Activated CD8-positive, alpha-beta T cell treated with anti-CD3 and anti-CD28 coated beads, Interleukin-2, amount 10 ng/mL, durations not matched to agents 7 days and 5 days (primary cell): ENCODE data around the gene FBXO17. TPM values are rescaled to one million over a fixed set of nuclear protein-coding genes. Genes with fewer than 3 reads are reported as not detected.
"Not testable (repeated sequence)": the region's sequence is repeated elsewhere in the genome, so short reads cannot be mapped to it uniquely, and the experiment has no call there.

ENCODE experiments used
- ATAC-seq: fragments of 150-1000 bp; cut with Tn5 transposase; one replicate; pipeline ENCODE4 v1.10.0; 2021; ENCODE audit warnings: moderate library complexity
- CTCF ChIA-PET: fragments of 350-600 bp; sonication (Branson Sonifier 250); formaldehyde crosslinking; loops from one replicate; lab custom pipeline; 2021; ENCODE audit warnings: antibody characterized with exemption; lab: Charles Lee
- POLR2A ChIA-PET: fragments of 350-600 bp; sonication (Branson Sonifier 250); formaldehyde crosslinking; loops from one replicate; lab custom pipeline; 2021; ENCODE audit warnings: antibody characterized with exemption; lab: Charles Lee
- DNase-seq: peaks from one replicate; pipeline ENCODE4 v3.0.0-alpha.2; 2020
- H3K27ac Mint-ChIP-seq: one replicate; pipeline ENCODE4 v1.8.0; 2021; ENCODE audit warnings: mild to moderate bottlenecking, mixed read lengths
- H3K27me3 Mint-ChIP-seq: one replicate; pipeline ENCODE4 v1.8.0; 2021; ENCODE audit warnings: low read depth, mixed read lengths
- H3K36me3 Mint-ChIP-seq: one replicate; pipeline ENCODE4 v1.8.0; 2021; ENCODE audit warnings: low read depth, mixed read lengths
- H3K4me1 Mint-ChIP-seq: one replicate; pipeline ENCODE4 v1.8.0; 2021; ENCODE audit warnings: low read depth, mixed read lengths
- H3K4me3 Mint-ChIP-seq: one replicate; pipeline ENCODE4 v1.8.0; 2021; ENCODE audit warnings: mild to moderate bottlenecking, mixed read lengths
- H3K9me3 Mint-ChIP-seq: one replicate; pipeline ENCODE4 v1.8.0; 2022; ENCODE audit warnings: mixed read lengths; ENCODE audit not compliant: insufficient read depth
- total RNA-seq, 2 experiments: library from RNA; stranded (reverse); gene quantifications; one replicate each; pipeline ENCODE4 v1.2.3, GENCODE V29; 2021

Gene FBXO17
- total RNA-seq, 2 experiments from 2014 or later: not detected

DNA sequence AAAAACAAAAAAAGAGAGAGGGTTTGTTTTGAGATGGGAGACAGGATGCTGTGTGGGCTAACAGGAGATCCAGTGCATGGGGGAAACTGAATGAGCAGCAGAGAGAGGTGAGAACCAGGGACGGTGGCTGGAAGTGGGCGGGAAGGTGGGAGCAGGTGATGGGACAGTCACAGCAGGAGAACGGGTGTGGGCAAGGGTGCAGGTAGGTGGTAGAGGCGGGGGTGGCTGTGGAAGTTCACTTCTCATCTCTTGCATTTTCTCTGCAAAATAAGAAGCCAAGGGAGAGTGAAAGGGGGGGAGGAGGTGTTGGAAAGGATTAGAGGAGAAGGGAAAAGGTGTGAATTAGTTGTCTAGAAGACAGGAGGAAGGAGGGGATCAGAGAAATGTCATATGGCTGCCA is 21.9 kb downstream of the FBXO17 start:
- H3K4me1 Mint-ChIP-seq: peaks cover 14% of the 10 kb centered on the region
- CTCF ChIA-PET: interaction anchor here (0.9 to 2.2 kb wide), 5 partner anchors 9 to 550 kb away, joined by 3 to 10 read pairs (median 5); partner anchors contain the start of genes FAM98C, MRPS12 and SARS2

GRCh38 chr19:38952395-38953165 is 23.0 kb downstream of the FBXO17 start:
- DNase-seq (peak; percentile 64), ATAC-seq (peak; percentile 39)
- no peak overlapping the region for H3K4me3 Mint-ChIP-seq
- H3K4me1 Mint-ChIP-seq: peaks cover 14% of the 10 kb centered on the region
- H3K9me3 Mint-ChIP-seq: no peaks in the 10 kb centered on the region
- ChIA-PET CTCF (interaction anchor here (0.7 to 2.2 kb wide), 8 partner anchors 10 to 549 kb away, joined by 3 to 10 read pairs (median 4); partner anchors contain the start of genes FAM98C, MRPS12 and SARS2), POLR2A (interaction anchor here (0.7 kb wide), 1 partner anchor 18 kb away, joined by 3 read pairs; no protein-coding TSS in a partner anchor)
- H3K27ac Mint-ChIP-seq: no peak overlapping the region
- no peaks in the 10 kb centered on the region for H3K36me3 Mint-ChIP-seq
- peaks cover 24% of the 10 kb centered on the region for H3K27me3 Mint-ChIP-seq

More for the DNA sequence above, 21.9 kb downstream of the FBXO17 start:
- Mint-ChIP-seq H3K27me3 (peaks cover 20% of the 10 kb centered on the region), H3K4me3 (no peak overlapping the region), H3K36me3 (no peaks in the 10 kb centered on the region), H3K27ac (no peak overlapping the region), H3K9me3 (no peaks in the 10 kb centered on the region)
- ATAC-seq (no peak), DNase-seq (no peak)
- POLR2A ChIA-PET: no interaction called here

- Mint-ChIP-seq H3K27me3 (peaks cover 24% of the 10 kb centered on the region), H3K4me1 (peaks cover 14% of the 10 kb centered on the region), H3K4me3 (no peak overlapping the region), H3K9me3 (no peaks in the 10 kb centered on the region), H3K27ac (no peak overlapping the region), H3K36me3 (no peaks in the 10 kb centered on the region)
- CTCF ChIA-PET: interaction anchor here (0.9 to 1.9 kb wide), 3 partner anchors 8 to 21 kb away, joined by 3 to 4 read pairs (median 4); partner anchors contain the start of genes MRPS12 and SARS2
- no peak for ATAC-seq
- POLR2A ChIA-PET: no interaction called here
- no peak for DNase-seq
These were observed 24.4 kb downstream of the FBXO17 start for GRCh38 chr19:38951187-38951586.

DNA sequence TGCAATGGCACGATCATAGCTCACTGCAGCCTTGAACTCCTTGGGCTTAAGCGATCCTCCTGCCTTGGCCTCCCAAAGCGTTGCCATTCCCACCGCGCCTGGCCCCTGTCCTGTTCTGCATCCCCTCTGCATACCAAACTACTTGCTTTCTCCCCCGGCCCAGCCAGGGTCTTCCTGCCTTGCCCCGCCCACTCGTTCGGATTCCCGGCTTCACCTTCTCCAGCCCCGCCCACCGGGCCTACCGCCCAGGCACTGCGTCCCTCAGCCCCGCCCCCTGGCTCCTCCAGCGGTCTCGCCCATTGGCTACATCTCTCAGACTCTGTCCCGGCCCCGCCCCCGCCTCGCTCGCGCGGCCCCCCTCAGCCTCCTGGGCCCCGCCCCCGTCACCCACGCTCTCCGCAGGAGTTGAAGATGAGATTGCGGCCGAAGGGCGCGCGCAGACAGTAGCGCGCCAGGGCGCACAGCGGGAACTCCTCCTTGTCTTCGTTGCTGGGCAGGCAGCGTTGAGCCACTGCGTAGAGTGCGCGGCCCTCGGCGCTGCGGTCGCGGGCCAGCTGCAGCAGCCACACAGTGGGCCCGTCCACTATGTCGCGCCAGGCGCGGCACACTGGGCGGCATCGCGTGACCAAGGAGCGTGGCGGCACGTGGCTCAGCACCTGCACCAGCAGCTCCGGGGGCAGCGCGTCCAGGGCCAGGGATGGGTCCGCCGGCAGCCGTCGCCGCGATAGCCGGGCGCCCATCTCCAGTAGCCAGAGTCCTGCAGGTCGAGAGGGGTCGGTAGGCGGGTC is 25.8 kb downstream of the FBXO17 start:
- H3K27ac Mint-ChIP-seq: no peak overlapping the region
- no peak overlapping the region for H3K4me3 Mint-ChIP-seq

DNA sequence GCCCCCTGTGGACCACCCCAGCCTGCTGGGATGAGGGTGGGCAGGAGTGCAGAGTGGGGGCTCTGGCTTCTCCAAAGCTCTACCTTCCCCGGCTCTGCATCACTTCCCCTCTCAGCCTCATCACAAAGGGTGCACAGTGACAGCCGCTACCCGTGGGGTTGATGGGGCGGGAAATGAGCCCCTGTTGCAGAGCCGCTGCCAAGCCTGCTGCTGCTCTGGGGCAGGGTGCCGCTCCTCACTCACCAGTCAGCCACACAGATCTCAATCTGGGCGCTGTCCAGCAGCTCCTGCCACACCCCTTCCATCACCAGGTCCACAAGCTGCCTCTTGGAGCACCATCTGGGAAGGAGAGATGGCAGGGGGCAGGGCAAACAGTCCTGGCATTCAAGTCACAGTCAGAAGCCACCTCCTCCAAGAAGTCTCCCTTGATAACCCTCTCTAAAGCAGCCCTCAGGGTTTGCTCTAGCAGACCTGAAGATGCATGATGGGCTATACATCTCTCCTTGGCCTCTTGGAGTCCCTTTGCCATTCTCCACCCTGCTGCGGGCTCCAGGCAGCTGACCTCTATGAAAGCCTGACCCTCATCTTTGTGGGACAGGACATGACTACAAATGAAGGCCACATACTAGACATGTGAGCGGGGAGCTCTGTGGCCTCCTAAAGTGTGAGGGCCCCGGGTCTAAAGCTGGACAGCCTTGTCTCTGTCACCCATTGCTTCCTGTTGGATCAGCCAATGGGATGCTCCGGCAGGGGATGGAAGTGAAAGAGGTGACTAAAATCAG is 29.1 kb downstream of the FBXO17 start:
- DNase-seq (no peak), ATAC-seq (no peak)
- Mint-ChIP-seq H3K27ac (no peak overlapping the region), H3K4me3 (no peak overlapping the region), H3K27me3 (peaks cover 17% of the 10 kb centered on the region), H3K9me3 (no peaks in the 10 kb centered on the region), H3K36me3 (no peaks in the 10 kb centered on the region), H3K4me1 (peaks cover 15% of the 10 kb centered on the region)
- POLR2A ChIA-PET: interaction anchor here (0.7 kb wide), 1 partner anchor 145 kb away, joined by 3 read pairs; no protein-coding TSS in a partner anchor
- CTCF ChIA-PET: interaction anchor here (1.1 to 1.2 kb wide), 2 partner anchors 14 to 16 kb away, joined by 3 read pairs; no protein-coding TSS in a partner anchor

More for the DNA sequence above, 25.8 kb downstream of the FBXO17 start:
- peak; percentile 87 for ATAC-seq
- no peaks in the 10 kb centered on the region for H3K36me3 Mint-ChIP-seq
- H3K4me1 Mint-ChIP-seq: peaks cover 14% of the 10 kb centered on the region
- H3K27me3 Mint-ChIP-seq: peaks cover 24% of the 10 kb centered on the region
- no peaks in the 10 kb centered on the region for H3K9me3 Mint-ChIP-seq
- ChIA-PET CTCF (interaction anchor here (1.5 kb wide), 1 partner anchor 19 kb away, joined by 4 read pairs; the partner anchor contains the start of genes MRPS12 and SARS2), POLR2A (interaction anchor here (0.6 kb wide), 1 partner anchor 213 kb away, joined by 3 read pairs; no protein-coding TSS in a partner anchor)
- peak; percentile 82 for DNase-seq

DNA sequence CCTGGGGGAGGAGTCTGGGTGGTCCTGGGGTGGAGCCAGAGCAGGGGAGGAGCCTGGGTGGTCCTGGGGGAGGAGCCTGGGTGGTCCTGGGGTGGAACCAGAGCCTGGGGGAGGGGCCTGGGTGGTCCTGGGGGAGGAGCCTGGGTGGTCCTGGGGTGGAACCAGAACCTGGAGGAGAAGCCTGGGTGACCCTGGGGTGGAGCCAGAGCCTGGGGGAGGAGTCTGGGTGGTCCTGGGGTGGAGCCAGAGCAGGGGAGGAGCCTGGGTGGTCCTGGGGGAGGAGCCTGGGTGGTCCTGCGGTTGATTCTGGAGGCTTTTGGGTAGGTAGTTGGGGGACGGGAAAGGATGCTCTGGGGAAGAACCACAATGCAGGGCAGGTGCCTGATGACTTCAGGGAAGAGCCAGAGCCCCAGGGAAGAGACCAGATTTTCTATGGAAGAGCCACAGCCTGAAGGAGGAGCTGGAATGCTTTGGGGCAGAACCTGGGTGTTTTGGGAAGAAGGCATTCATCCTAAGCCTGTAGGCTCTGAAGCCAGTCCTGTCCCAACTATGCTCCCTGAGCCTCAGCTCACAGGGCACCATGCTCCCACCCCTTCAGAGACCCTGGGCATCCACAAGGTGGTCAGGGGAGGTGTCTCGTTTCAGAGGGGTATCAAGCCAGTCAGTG is 29.8 kb downstream of the FBXO17 start:
- POLR2A ChIA-PET: no interaction called here
- CTCF ChIA-PET: no interaction called here

DNA sequence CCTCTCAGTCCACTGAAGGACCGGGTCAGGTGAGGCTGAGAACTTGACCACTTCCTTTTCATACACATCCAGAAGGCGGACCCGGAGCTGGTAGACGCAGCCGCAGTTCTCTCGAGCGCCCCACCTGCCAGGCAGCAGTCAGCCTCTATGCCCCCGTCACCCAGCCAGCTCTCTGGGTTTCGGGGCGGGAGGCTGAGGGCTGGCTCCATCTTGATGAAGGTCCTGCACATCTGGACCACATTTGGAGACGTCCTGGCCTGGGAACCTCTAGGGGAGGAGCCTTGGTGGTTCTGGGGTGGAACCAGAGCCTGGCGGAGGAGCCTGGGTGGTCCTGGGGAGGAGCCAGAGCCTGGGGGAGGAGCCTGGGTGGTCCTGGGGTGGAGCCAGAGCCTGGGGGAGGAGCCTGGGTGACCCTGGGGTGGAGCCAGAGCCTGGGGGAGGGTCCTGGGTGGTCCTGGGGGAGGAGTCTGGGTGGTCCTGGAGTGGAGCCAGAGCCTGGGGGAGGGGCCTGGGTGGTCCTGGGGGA is 30.5 kb downstream of the FBXO17 start:
- H3K36me3 Mint-ChIP-seq: peaks cover 5% of the 10 kb centered on the region
- ATAC-seq: no peak
- H3K27ac Mint-ChIP-seq: no peak overlapping the region
- H3K4me3 Mint-ChIP-seq: no peak overlapping the region
- H3K9me3 Mint-ChIP-seq: peaks cover 5% of the 10 kb centered on the region
- CTCF ChIA-PET: interaction anchor here (1.3 kb wide), 1 partner anchor 15 kb away, joined by 3 read pairs; the partner anchor contains the start of gene SARS2
- no peak for DNase-seq
- POLR2A ChIA-PET: no interaction called here
- peaks cover 26% of the 10 kb centered on the region for H3K27me3 Mint-ChIP-seq
- H3K4me1 Mint-ChIP-seq: peaks cover 24% of the 10 kb centered on the region

More for the DNA sequence above, 29.8 kb downstream of the FBXO17 start:
- peaks cover 5% of the 10 kb centered on the region for H3K36me3 Mint-ChIP-seq
- H3K9me3 Mint-ChIP-seq: peaks cover 5% of the 10 kb centered on the region
- H3K27me3 Mint-ChIP-seq: peaks cover 23% of the 10 kb centered on the region
- H3K27ac Mint-ChIP-seq: no peak overlapping the region
- ATAC-seq (no peak), DNase-seq (no peak)
- no peak overlapping the region for H3K4me3 Mint-ChIP-seq
- H3K4me1 Mint-ChIP-seq: peaks cover 23% of the 10 kb centered on the region

DNA sequence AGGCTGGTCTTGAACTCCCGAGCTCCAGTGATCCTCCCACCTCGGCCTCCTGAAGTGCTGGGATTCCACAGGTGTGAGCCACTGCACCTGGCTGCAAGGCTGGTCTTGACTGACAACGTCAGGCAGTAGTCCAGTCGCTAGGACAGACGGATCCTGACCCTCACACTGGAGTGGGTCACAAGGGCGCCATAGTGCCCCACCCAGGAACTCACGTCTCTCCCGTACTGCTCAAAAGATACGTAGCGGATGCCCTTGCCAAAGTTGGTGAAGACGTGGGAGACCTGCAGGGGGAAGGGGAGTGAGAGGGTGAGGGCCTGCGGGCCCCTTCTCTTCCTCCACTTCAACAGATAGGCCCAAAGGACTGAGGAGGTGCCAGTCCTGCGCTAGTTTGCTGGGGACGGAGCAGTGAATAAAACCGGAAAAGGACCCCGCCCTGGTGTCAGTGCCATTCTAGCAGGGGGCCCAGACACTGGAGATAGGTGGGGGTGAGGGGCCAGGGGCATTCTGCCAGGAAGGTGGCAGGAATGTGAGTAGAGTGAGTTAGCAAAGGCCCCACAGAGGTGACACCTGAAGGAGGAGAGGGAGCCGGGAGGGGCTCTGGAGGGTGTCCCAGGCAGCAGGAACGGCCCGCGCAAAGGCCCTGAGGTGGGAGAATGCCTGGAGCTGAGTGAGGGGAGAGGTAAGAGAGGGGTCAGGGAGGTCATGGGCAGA is 32.9 kb downstream of the FBXO17 start:
- Mint-ChIP-seq H3K4me1 (peaks cover 25% of the 10 kb centered on the region), H3K4me3 (no peak overlapping the region), H3K36me3 (peaks cover 5% of the 10 kb centered on the region), H3K9me3 (peaks cover 5% of the 10 kb centered on the region), H3K27me3 (peaks cover 19% of the 10 kb centered on the region), H3K27ac (no peak overlapping the region)
- CTCF ChIA-PET: interaction anchor here (1.6 kb wide), 1 partner anchor 10 kb away, joined by 3 read pairs; no protein-coding TSS in a partner anchor
- no peak for ATAC-seq
- POLR2A ChIA-PET: no interaction called here
- no peak for DNase-seq

- DNase-seq (no peak), ATAC-seq (no peak)
- ChIA-PET CTCF (no interaction called here), POLR2A (no interaction called here)
- Mint-ChIP-seq H3K27me3 (peaks cover 19% of the 10 kb centered on the region), H3K4me3 (no peak overlapping the region), H3K4me1 (peaks cover 25% of the 10 kb centered on the region), H3K9me3 (peaks cover 5% of the 10 kb centered on the region), H3K36me3 (peaks cover 5% of the 10 kb centered on the region), H3K27ac (no peak overlapping the region)
These were observed 33.6 kb downstream of the FBXO17 start for GRCh38 chr19:38941979-38942378.

GRCh38 chr19:38941466-38941865 is 34.1 kb downstream of the FBXO17 start:
- CTCF ChIA-PET: interaction anchor here (1.5 kb wide), 1 partner anchor 539 kb away, joined by 4 read pairs; the partner anchor contains the start of gene FAM98C

More at GRCh38 chr19:38941466-38941865, 34.1 kb downstream of the FBXO17 start:
- peak; percentile 38 for DNase-seq
- Mint-ChIP-seq H3K4me1 (peaks cover 25% of the 10 kb centered on the region), H3K27me3 (peaks cover 19% of the 10 kb centered on the region)
- H3K4me3 Mint-ChIP-seq, H3K27ac Mint-ChIP-seq, ATAC-seq, H3K36me3 Mint-ChIP-seq, H3K9me3 Mint-ChIP-seq: not testable (repeated sequence)
- POLR2A ChIA-PET: interaction anchor here (1.1 kb wide), 1 partner anchor 11 kb away, joined by 3 read pairs; the partner anchor contains the start of genes MRPS12 and SARS2
